Mesodermal cell (in vitro differentiated cells): ENCODE data around the gene CACNA1G.

Source experiments
- H3K27ac ChIP-seq: 2 replicates; pipeline ENCODE4 v1.7.0; 2013; ENCODE audit warnings: mild to moderate bottlenecking, low read depth, low read length, moderate library complexity; ENCODE audit not compliant: severe bottlenecking
- H3K36me3 ChIP-seq: 2 replicates; pipeline ENCODE4 v1.7.1; 2013; ENCODE audit warnings: mild to moderate bottlenecking, low read length, moderate library complexity; ENCODE audit not compliant: control insufficient read depth, insufficient read depth
- H3K4me1 ChIP-seq: one replicate; pipeline ENCODE4 v1.7.1; 2013; ENCODE audit warnings: mild to moderate bottlenecking, low read length; ENCODE audit not compliant: insufficient read depth, control insufficient read depth, poor library complexity, severe bottlenecking
- H3K4me3 ChIP-seq: 2 replicates; pipeline ENCODE4 v1.7.0; 2013; ENCODE audit warnings: low read length, control low read depth, mild to moderate bottlenecking; ENCODE audit not compliant: insufficient read depth, poor library complexity, severe bottlenecking; ENCODE audit errors: extremely low read depth
- H3K9me3 ChIP-seq: 2 replicates; pipeline ENCODE4 v1.7.1; 2013; ENCODE audit warnings: mild to moderate bottlenecking, low read length, moderate library complexity; ENCODE audit not compliant: control insufficient read depth
- WGBS, 2 experiments: methylation state at CpG; one replicate each; pipeline ENCODE4 v1.1.5; 2013; ENCODE audit warnings: missing lambda C conversion rate in 2 of 2; ENCODE audit not compliant: insufficient coverage in 2 of 2; 5-methylcytosine and 5-hydroxymethylcytosine counted together

The CACNA1G gene

GRCh38 chr17:50604513-50604912, 44.0 kb downstream of the CACNA1G start:
- Histone ChIP-seq H3K4me3 (no peak overlapping the region), H3K4me1 (no peaks in the 10 kb centered on the region), H3K27ac (no peak overlapping the region), H3K9me3 (no peaks in the 10 kb centered on the region), H3K36me3 (no peaks in the 10 kb centered on the region)
- WGBS, 2 experiments = 65% methylated on average over 9 to 13 of the region's 13 CpGs

GRCh38 chr17:50605429-50605828, 44.9 kb downstream of the CACNA1G start:
- 90 to 99% methylated on average over 3 to 7 of the region's 10 CpGs for WGBS, 2 experiments
- Histone ChIP-seq H3K9me3 (no peaks in the 10 kb centered on the region), H3K4me3 (no peak overlapping the region), H3K27ac (no peak overlapping the region), H3K4me1 (no peaks in the 10 kb centered on the region), H3K36me3 (no peaks in the 10 kb centered on the region)

- 87 to 96% methylated on average over 10 to 15 of the region's 19 CpGs for WGBS, 2 experiments
- no peak overlapping the region for H3K27ac ChIP-seq
- H3K4me3 ChIP-seq = no peak overlapping the region
- no peaks in the 10 kb centered on the region for H3K4me1 ChIP-seq
- H3K36me3 ChIP-seq = no peaks in the 10 kb centered on the region
- H3K9me3 ChIP-seq = no peaks in the 10 kb centered on the region
These were observed 47.1 kb downstream of the CACNA1G start for GRCh38 chr17:50607522-50608175.

- Histone ChIP-seq H3K4me1 (no peaks in the 10 kb centered on the region), H3K36me3 (no peaks in the 10 kb centered on the region), H3K4me3 (no peak overlapping the region), H3K9me3 (no peaks in the 10 kb centered on the region), H3K27ac (no peak overlapping the region)
- WGBS, 2 experiments = 70 to 83% methylated on average over 8 to 12 of the region's 22 CpGs
These were observed 48.3 kb downstream of the CACNA1G start for GRCh38 chr17:50608700-50609379.

- no peaks in the 10 kb centered on the region for H3K9me3 ChIP-seq
- no peak overlapping the region for H3K4me3 ChIP-seq
- WGBS, 2 experiments = 86 to 91% methylated on average over 20 to 24 of the region's 24 CpGs
- H3K36me3 ChIP-seq = no peaks in the 10 kb centered on the region
- no peaks in the 10 kb centered on the region for H3K4me1 ChIP-seq
- H3K27ac ChIP-seq = no peak overlapping the region
These were observed 49.0 kb downstream of the CACNA1G start for GRCh38 chr17:50609380-50610074.

GRCh38 chr17:50611634-50612033, 51.1 kb downstream of the CACNA1G start:
- Histone ChIP-seq H3K4me3 (no peak overlapping the region), H3K27ac (no peak overlapping the region), H3K9me3 (no peaks in the 10 kb centered on the region), H3K36me3 (no peaks in the 10 kb centered on the region), H3K4me1 (no peaks in the 10 kb centered on the region)
- WGBS, 2 experiments = 87 to 89% methylated on average over 5 of the region's 6 CpGs

- no peaks in the 10 kb centered on the region for H3K9me3 ChIP-seq
- H3K4me1 ChIP-seq = no peaks in the 10 kb centered on the region
- H3K4me3 ChIP-seq = no peak overlapping the region
- WGBS, 2 experiments = 90 to 93% methylated on average over 8 to 10 of the region's 12 CpGs
- no peak overlapping the region for H3K27ac ChIP-seq
- H3K36me3 ChIP-seq = no peaks in the 10 kb centered on the region
These were observed 51.8 kb downstream of the CACNA1G start for GRCh38 chr17:50612281-50612680.

- peaks cover 4% of the 10 kb centered on the region for H3K4me1 ChIP-seq
- no peak overlapping the region for H3K4me3 ChIP-seq
- WGBS, 2 experiments = 84 to 88% methylated on average over 16 to 21 of the region's 26 CpGs
- no peaks in the 10 kb centered on the region for H3K36me3 ChIP-seq
- no peaks in the 10 kb centered on the region for H3K9me3 ChIP-seq
- H3K27ac ChIP-seq = no peak overlapping the region
These were observed 52.8 kb downstream of the CACNA1G start for GRCh38 chr17:50613007-50613992.

- Histone ChIP-seq H3K9me3 (no peaks in the 10 kb centered on the region), H3K36me3 (no peaks in the 10 kb centered on the region), H3K4me3 (no peak overlapping the region), H3K27ac (no peak overlapping the region), H3K4me1 (peaks cover 4% of the 10 kb centered on the region)
- WGBS, 2 experiments = 80 to 89% methylated on average over 11 of the region's 11 CpGs
These were observed 54.0 kb downstream of the CACNA1G start for GRCh38 chr17:50614471-50615051.

- H3K9me3 ChIP-seq = no peaks in the 10 kb centered on the region
- H3K36me3 ChIP-seq = no peaks in the 10 kb centered on the region
- H3K4me3 ChIP-seq = no peak overlapping the region
- 91 to 94% methylated on average over 4 to 6 of the region's 7 CpGs for WGBS, 2 experiments
- H3K4me1 ChIP-seq = peaks cover 4% of the 10 kb centered on the region
- H3K27ac ChIP-seq = no peak overlapping the region
These were observed 55.3 kb downstream of the CACNA1G start for GRCh38 chr17:50615828-50616227.
